Measurements from ENCODE around the gene BORCS6. TPM values are rescaled to one million over a fixed set of nuclear protein-coding genes. Genes with fewer than 3 reads are reported as not detected.

The BORCS6 gene
- total and polyA plus RNA-seq, 2 of the 13 experiments (the other 11 are each of a cell fraction or from before 2014, with no cell fraction given) = 2.0 to 5.1 TPM

- peak overlapping the region; percentile 71 to 87 (median 75) for H3K4me3 ChIP-seq (replicated peaks in 1 of 3; ENCODE audit: insufficient read depth in 1 of 3, low read depth in 2 of 3, low read length in 3 of 3)
- H2AFZ ChIP-seq (ENCODE audit: low read length) = no peak overlapping the region
- POLR2A ChIA-PET = interaction anchor here (0.6 to 6.5 kb wide), 12 partner anchors 11 to 295 kb away, joined by 3 to 105 read pairs (median 5); partner anchors contain the start of genes BORCS6, CTC1, RANGRF and RNF227
- peaks cover 0 to 20% of the 10 kb centered on the region in 2 experiments; a peak in 2 of 5 replicates for H3K36me3 ChIP-seq (replicated peaks in 1 of 2; ENCODE audit: control insufficient read depth in 1 of 2, insufficient read depth in 2 of 2, low read length in 2 of 2)
- H3K4me2 ChIP-seq (ENCODE audit: low read depth, low read length) = peak overlapping the region; percentile 87
- H4K20me1 ChIP-seq (ENCODE audit: insufficient read depth, low read length) = no peaks in the 10 kb centered on the region
- H3K9me3 ChIP-seq (ENCODE audit: low read length) = no peaks in the 10 kb centered on the region
- intact Hi-C loops (cut with micrococcal nuclease; ENCODE audit: unreplicated experiment) (loop anchor here (1.0 kb wide), 1 partner anchor 38 kb away; no protein-coding TSS in a partner anchor), in situ Hi-C loops (cut with HindIII; ENCODE audit: extremely low pct_ligation_motif_present, low pct_unique_long_range_greater_than_20kb) (no loop called here)
- H3K79me2 ChIP-seq (ENCODE audit: insufficient read depth, low read length) = peaks cover 28% of the 10 kb centered on the region
- peak overlapping the region; percentile 87 for H3K9ac ChIP-seq (ENCODE audit: insufficient read depth, low read depth, low read length)
- CTCF ChIA-PET (ENCODE audit: low intra/inter-chr PET ratio, low total read pairs) = no interaction called here
- DNase-seq (ENCODE audit: low spot score) = peak; percentile 91
- peaks cover 45% of the 10 kb centered on the region for H3K4me1 ChIP-seq (ENCODE audit: insufficient read depth, low read length)
- 2% methylated on average over 22 of the region's 22 CpGs for WGBS (ENCODE audit: low lambda C conversion rate)
- BruUV-seq (replicated peaks) = TSS peak; percentile 75
- no peaks in the 10 kb centered on the region; a peak in 1 of 5 replicates for H3K27me3 ChIP-seq (ENCODE audit: control insufficient read depth in 1 of 2, insufficient read depth in 2 of 2, low read length in 2 of 2)
- peak overlapping the region; percentile 91 for H3K27ac ChIP-seq (ENCODE audit: extremely low read length, insufficient read depth, low read length)
- peak; percentile 90 for FAIRE-seq
- ATAC-seq = peak; percentile 62
- TF ChIP-seq NBN (conservative IDR thresholded peaks at IDR 0.05) (no peak), THAP9 (CRISPR knock-in tag; IDR thresholded peaks at IDR 0.05; ENCODE audit: borderline replicate concordance) (no peak), FOSL2 (CRISPR knock-in tag; IDR thresholded peaks at IDR 0.05) (no peak), ASH2L (IDR thresholded peaks at IDR 0.05; ENCODE audit: insufficient read length, low read depth, low read length) (peak; percentile 19), NFKB2 (CRISPR knock-in tag; IDR thresholded peaks at IDR 0.05; ENCODE audit: borderline replicate concordance) (no peak), NFIC (IDR thresholded peaks at IDR 0.05; ENCODE audit: low read length) (0 out of 2 replicates have a peak, but pooled peaks have one; percentile 42), ZNF639 (CRISPR knock-in tag; conservative IDR thresholded peaks at IDR 0.05) (no peak), GFI1 (CRISPR knock-in tag; IDR thresholded peaks at IDR 0.05; ENCODE audit: borderline replicate concordance) (peak; percentile 52; the same call in 1 of the 2 replicates), ZIK1 (CRISPR knock-in tag; IDR thresholded peaks at IDR 0.05; ENCODE audit: borderline replicate concordance, low read depth) (0 out of 2 replicates have a peak, but pooled peaks have one; percentile 17), ZNF790 (CRISPR knock-in tag; IDR thresholded peaks at IDR 0.05; ENCODE audit: borderline replicate concordance) (no peak), RCOR2 (CRISPR knock-in tag; IDR thresholded peaks at IDR 0.05) (no peak), ZNF782 (CRISPR knock-in tag; IDR thresholded peaks at IDR 0.05; ENCODE audit: borderline replicate concordance) (no peak), RXRA (CRISPR knock-in tag; IDR thresholded peaks at IDR 0.05) (0 out of 2 replicates have a peak, but pooled peaks have one; percentile 2), ZNF501 (CRISPR knock-in tag; IDR thresholded peaks at IDR 0.05) (no peak; the same call in 1 of the 2 replicates), SYNCRIP (IDR thresholded peaks at IDR 0.05; ENCODE audit: insufficient read depth, low read depth, low read length) (no peak), GPN1 (CRISPR knock-in tag; IDR thresholded peaks at IDR 0.05; ENCODE audit: borderline replicate concordance) (no peak)
- TF ChIP-seq, protein P1, sequence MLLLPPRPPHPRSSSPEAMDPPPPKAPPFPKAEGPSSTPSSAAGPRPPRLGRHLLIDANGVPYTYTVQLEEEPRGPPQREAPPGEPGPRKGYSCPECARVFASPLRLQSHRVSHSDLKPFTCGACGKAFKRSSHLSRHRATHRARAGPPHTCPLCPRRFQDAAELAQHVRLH (CRISPR knock-in tag; IDR thresholded peaks at IDR 0.05; ENCODE audit: borderline replicate concordance, low read depth) = no peak
- TF ChIP-seq, protein P2, sequence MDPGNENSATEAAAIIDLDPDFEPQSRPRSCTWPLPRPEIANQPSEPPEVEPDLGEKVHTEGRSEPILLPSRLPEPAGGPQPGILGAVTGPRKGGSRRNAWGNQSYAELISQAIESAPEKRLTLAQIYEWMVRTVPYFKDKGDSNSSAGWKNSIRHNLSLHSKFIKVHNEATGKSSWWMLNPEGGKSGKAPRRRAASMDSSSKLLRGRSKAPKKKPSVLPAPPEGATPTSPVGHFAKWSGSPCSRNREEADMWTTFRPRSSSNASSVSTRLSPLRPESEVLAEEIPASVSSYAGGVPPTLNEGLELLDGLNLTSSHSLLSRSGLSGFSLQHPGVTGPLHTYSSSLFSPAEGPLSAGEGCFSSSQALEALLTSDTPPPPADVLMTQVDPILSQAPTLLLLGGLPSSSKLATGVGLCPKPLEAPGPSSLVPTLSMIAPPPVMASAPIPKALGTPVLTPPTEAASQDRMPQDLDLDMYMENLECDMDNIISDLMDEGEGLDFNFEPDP (CRISPR knock-in tag; conservative IDR thresholded peaks at IDR 0.05) = no peak
Measured at GRCh38 chr17:8210761-8211458, 20.9 kb upstream of the BORCS6 start.

Data from HepG2 (cell line).